Measurements from ENCODE around the gene STK17B. TPM values are rescaled to one million over a fixed set of nuclear protein-coding genes. Genes with fewer than 3 reads are reported as not detected.

STK17B gene
- total and polyA plus RNA-seq, 2 of the 13 experiments (the other 11 are each of a cell fraction or from before 2014, with no cell fraction given), result 1.6 to 4.5 TPM

GRCh38 chr2:196208915-196209314, 37.5 kb upstream of the STK17B start:
- TF ChIP-seq ZNF709 (CRISPR knock-in tag; IDR thresholded peaks at IDR 0.05) (no peak), GRHL1 (CRISPR knock-in tag; conservative IDR thresholded peaks at IDR 0.05) (no peak), TOE1 (CRISPR knock-in tag; IDR thresholded peaks at IDR 0.05) (no peak), ZNF180 (CRISPR knock-in tag; IDR thresholded peaks at IDR 0.05; ENCODE audit: borderline replicate concordance, low read depth) (no peak), SRY (CRISPR knock-in tag; IDR thresholded peaks at IDR 0.05) (no peak)
- intact Hi-C loops (cut with micrococcal nuclease; ENCODE audit: unreplicated experiment) (no loop called here), in situ Hi-C loops (cut with HindIII; ENCODE audit: extremely low pct_ligation_motif_present, low pct_unique_long_range_greater_than_20kb) (no loop called here)
- H3K9me3 ChIP-seq (ENCODE audit: low read length), result no peaks in the 10 kb centered on the region
- POLR2A ChIA-PET, result no interaction called here
- BruUV-seq (replicated peaks), result no TSS peak
- FAIRE-seq, result no peak
- CTCF ChIA-PET (ENCODE audit: low intra/inter-chr PET ratio, low total read pairs), result no interaction called here
- H3K4me1 ChIP-seq (ENCODE audit: insufficient read depth, low read length), result no peaks in the 10 kb centered on the region
- H3K36me3 ChIP-seq (replicated peaks in 1 of 2; ENCODE audit: control insufficient read depth in 1 of 2, insufficient read depth in 2 of 2, low read length in 2 of 2), result no peaks in the 10 kb centered on the region
- ATAC-seq, result no peak
- 0% methylated on average over 1 of the region's 1 CpG for WGBS (ENCODE audit: low lambda C conversion rate)
- no peak overlapping the region for H3K9ac ChIP-seq (ENCODE audit: insufficient read depth, low read depth, low read length)
- H4K20me1 ChIP-seq (ENCODE audit: insufficient read depth, low read length), result no peaks in the 10 kb centered on the region
- H3K4me2 ChIP-seq (ENCODE audit: low read depth, low read length), result no peak overlapping the region
- H2AFZ ChIP-seq (ENCODE audit: low read length), result no peak overlapping the region
- no peak overlapping the region for H3K4me3 ChIP-seq (replicated peaks in 1 of 3; ENCODE audit: insufficient read depth in 1 of 3, low read depth in 2 of 3, low read length in 3 of 3)
- DNase-seq (ENCODE audit: low spot score), result no peak
- H3K79me2 ChIP-seq (ENCODE audit: insufficient read depth, low read length), result no peaks in the 10 kb centered on the region
- no peaks in the 10 kb centered on the region for H3K27me3 ChIP-seq (ENCODE audit: control insufficient read depth in 1 of 2, insufficient read depth in 2 of 2, low read length in 2 of 2)
- no peak overlapping the region for H3K27ac ChIP-seq (ENCODE audit: extremely low read length, insufficient read depth, low read length)

- Histone ChIP-seq H3K27me3 (ENCODE audit: control insufficient read depth in 1 of 2, insufficient read depth in 2 of 2, low read length in 2 of 2) (no peaks in the 10 kb centered on the region), H3K9me3 (ENCODE audit: low read length) (no peaks in the 10 kb centered on the region), H3K79me2 (ENCODE audit: insufficient read depth, low read length) (no peaks in the 10 kb centered on the region), H3K27ac (ENCODE audit: extremely low read length, insufficient read depth, low read length) (no peak overlapping the region), H3K36me3 (replicated peaks in 1 of 2; ENCODE audit: control insufficient read depth in 1 of 2, insufficient read depth in 2 of 2, low read length in 2 of 2) (no peaks in the 10 kb centered on the region), H3K4me3 (replicated peaks in 1 of 3; ENCODE audit: insufficient read depth in 1 of 3, low read depth in 2 of 3, low read length in 3 of 3) (no peak overlapping the region), H3K9ac (ENCODE audit: insufficient read depth, low read depth, low read length) (no peak overlapping the region), H4K20me1 (ENCODE audit: insufficient read depth, low read length) (no peaks in the 10 kb centered on the region), H2AFZ (ENCODE audit: low read length) (no peak overlapping the region), H3K4me2 (ENCODE audit: low read depth, low read length) (no peak overlapping the region), H3K4me1 (ENCODE audit: insufficient read depth, low read length) (no peaks in the 10 kb centered on the region)
- WGBS (ENCODE audit: low lambda C conversion rate), result 27% methylated on average over 1 of the region's 1 CpG
- no peak for ATAC-seq
- ChIA-PET CTCF (ENCODE audit: low intra/inter-chr PET ratio, low total read pairs) (no interaction called here), POLR2A (no interaction called here)
- no peak for DNase-seq (ENCODE audit: low spot score)
- intact Hi-C loops (cut with micrococcal nuclease; ENCODE audit: unreplicated experiment), result no loop called here
- in situ Hi-C loops (cut with HindIII; ENCODE audit: extremely low pct_ligation_motif_present, low pct_unique_long_range_greater_than_20kb), result no loop called here
- BruUV-seq (replicated peaks), result no TSS peak
- no peak for FAIRE-seq
- no peak for TF ChIP-seq AFF4 (CRISPR knock-in tag; IDR thresholded peaks at IDR 0.05)
- no peak for TF ChIP-seq CC2D1A (CRISPR knock-in tag; IDR thresholded peaks at IDR 0.05)
- TF ChIP-seq ZBTB38 (CRISPR knock-in tag; IDR thresholded peaks at IDR 0.05), result no peak
- no peak for TF ChIP-seq RFXAP (CRISPR knock-in tag; IDR thresholded peaks at IDR 0.05; ENCODE audit: borderline replicate concordance)
- no peak for TF ChIP-seq PTBP1 (IDR thresholded peaks at IDR 0.05; ENCODE audit: low read depth, low read length, poor library complexity, severe bottlenecking)
- TF ChIP-seq ZNF703 (CRISPR knock-in tag; IDR thresholded peaks at IDR 0.05; ENCODE audit: borderline replicate concordance), result no peak
- TF ChIP-seq CHCHD3 (CRISPR knock-in tag; IDR thresholded peaks at IDR 0.05), result no peak
- TF ChIP-seq CENPT (CRISPR knock-in tag; IDR thresholded peaks at IDR 0.05; ENCODE audit: low read depth), result no peak
- peak; percentile 75 for TF ChIP-seq CEBPB (IDR thresholded peaks at IDR 0.05; ENCODE audit: borderline replicate concordance, low read depth, low read length)
These were observed 35.4 kb upstream of the STK17B start for GRCh38 chr2:196206804-196207203.

All from HepG2 (cell line).